ENCODE measurements around the gene OVCH1.
"Not testable (repeated sequence)": the region's sequence is repeated elsewhere in the genome, so short reads cannot be mapped to it uniquely, and the experiment has no call there.

The OVCH1 gene

GRCh38 chr12:29486972-29487371 lies 10.5 kb downstream of the OVCH1 start:
- no peak for DNase-seq

DNA sequence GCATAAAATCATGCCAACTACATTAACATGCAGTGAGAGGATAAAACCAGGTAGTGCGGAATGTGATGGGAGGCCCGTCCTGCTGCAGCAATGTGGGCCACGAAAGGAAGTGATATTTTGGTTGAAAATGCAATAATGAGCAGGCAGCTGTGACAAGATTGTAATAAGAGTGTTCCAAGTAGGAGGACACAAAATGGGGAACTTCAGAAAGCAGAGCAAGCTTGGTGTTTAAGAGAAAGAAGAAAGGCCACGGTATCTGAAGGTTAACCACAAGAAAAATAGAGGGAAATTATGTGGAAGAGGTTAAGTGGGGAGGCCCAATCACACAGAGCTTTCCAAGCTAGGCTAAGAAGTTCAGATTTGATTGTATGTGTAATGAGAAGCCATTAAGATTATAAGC lies 34.3 kb downstream of the OVCH1 start:
- no peak for DNase-seq

- DNase-seq = no peak
Measured at GRCh38 chr12:29460082-29460481, 37.4 kb downstream of the OVCH1 start.

DNA sequence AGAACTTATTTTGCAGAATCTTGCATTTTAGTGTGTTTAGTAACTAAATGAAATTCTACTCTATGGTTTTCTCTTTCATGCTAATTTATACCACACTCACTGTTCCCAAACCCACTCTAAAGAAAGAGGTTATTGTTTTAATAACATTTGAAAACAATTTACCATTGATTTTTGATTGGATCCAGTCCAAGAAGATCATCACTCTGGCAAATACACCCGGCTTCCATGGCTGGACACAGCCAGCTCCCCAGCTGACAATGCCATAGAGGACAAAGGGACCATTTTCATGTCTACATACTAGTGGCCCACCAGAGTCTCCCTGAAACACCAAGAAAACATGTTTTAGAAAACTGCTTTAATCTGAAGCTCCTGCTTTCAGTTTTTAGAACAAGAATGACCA lies 42.4 kb downstream of the OVCH1 start:
- DNase-seq = no peak

DNA sequence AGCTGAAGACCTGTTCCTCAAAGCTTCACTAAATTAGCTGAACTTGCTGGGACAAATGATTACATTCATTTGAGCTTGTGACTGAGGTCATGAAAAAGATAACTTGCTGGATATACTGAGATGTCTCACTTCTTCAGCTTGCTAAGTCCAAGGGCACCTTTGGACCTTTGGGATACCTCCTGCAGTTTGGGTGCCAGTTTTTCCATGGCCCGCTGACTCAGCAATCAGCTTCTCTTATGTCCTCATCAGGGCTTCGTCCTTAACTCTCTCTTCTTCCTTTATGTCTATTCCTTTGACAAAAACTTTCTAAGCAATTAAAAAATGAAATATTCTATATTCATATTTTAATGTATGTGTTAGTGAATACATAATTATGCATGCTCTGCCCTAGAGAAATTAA lies 45.6 kb downstream of the OVCH1 start:
- DNase-seq = no peak

DNA sequence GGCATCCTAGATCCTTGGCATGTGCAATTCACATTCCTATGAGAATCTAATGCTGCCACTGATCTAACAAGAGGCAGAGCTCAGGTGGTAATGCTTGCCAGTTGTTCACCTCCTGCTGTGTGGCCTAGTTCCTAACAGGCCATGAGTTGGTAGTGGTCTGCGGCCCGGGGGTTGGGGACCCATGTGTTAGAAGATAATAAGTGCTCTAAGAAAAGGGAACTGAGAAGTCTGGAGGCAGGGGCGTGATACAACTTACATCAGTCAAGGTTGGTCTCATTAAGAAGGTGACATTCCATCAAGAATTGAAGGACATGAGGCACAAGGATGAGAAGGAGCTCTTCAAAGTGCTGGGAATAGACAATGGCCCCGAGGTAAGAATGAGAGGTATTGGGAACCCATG lies 49.3 kb downstream of the OVCH1 start:
- DNase-seq = no peak

DNA sequence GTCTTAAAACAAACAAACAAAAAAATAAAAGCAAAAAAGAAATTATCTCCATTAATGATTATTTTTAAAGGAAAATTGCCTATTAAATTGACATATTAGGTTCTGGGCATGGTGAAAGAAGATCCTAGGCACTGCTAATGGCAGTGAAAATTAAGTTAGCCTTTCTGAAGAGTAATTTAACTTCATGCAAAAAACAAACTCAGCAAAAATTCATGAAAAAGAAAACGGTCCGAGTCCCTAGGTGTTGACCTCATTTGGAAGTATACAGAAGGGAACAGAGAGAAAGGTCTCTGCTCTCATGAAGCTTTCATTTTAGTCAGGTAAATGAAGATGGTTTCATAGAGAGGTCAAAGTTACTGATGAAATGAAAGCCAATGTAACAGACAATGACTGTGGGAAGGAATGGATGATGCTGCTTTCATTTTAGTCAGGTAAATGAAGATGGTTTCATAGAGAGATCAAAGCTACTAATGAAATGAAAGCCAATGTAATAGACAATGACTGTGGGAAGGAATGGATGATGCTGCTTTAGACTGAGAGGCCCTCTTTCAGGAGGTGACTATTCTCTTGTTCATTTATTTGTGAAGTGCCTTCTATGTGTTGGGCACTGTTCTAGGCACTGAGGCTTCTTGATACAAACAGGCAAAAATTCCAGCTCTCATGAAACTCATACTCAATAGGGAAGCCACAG lies 50.1 kb downstream of the OVCH1 start:
- DNase-seq = no peak

GRCh38 chr12:29439506-29439905 lies 58.0 kb downstream of the OVCH1 start:
- DNase-seq = no peak

DNA sequence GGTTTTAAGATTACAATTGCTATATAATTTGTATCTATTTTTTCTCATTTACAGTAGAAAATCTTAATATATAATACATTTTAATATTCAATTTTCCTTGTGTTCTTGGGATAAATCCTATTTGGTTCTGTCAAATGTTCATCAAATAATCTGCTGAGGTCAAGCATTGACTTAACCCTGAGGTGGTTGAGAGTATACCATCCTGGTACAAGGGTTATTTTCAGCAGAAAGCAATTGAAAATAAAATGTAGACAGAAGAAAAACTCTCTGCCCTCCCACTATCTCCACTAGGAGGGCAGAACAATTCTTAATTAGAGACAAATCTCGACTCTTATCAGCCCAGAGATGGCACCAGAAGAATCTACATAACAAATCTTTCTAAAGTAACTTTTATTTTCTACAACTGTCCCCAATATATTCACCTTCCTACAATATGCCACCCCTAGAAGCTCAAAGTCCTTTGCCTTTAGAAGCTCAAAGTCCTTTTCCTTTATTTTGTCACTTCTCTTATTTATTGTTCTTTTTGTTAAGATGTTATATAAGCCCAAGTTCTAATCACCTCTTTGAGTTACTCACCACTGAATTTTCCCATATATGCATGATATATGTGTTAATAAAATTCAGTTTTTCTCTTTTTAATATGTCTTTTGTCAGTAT lies 58.6 kb downstream of the OVCH1 start:
- no peak for DNase-seq

DNA sequence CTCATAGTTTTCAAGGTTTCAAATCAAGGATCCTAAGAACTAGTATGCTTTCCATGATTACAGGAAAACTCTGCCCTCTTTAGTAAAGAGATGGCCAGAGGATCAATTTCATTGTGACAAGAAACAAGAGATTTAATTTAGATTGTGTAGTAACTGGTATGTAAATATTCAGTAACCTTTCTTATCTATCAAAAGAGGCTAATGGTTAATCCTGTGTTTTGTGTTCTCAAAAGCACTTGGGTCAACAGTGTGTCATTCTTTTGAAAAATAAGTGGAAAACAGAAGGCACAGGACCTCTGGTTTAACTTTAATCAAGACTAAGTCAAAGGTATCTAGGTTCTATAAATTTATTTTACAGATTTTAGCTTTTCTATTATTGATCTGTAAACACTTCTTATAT lies 59.9 kb downstream of the OVCH1 start:
- DNase-seq = no peak

DNA sequence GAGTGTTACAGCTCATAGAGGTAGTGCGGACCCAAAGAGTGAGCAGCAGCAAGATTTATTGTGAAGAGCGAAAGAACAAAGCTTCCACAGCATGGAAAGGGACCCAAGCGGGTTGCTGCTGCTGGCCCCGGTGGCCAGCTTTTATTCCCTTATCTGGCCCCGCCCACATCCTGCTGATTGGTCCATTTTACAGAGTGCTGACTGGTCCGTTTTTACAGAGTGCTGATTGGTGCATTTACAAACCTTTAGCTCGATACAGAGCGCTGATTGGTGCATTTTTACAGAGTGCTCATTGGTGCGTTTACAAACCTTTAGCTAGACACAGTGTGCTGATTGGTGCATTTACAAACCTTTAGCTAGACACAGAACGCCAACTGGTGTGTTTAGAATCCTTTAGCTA lies 60.7 kb downstream of the OVCH1 start:
- not testable (repeated sequence) for DNase-seq

DNA sequence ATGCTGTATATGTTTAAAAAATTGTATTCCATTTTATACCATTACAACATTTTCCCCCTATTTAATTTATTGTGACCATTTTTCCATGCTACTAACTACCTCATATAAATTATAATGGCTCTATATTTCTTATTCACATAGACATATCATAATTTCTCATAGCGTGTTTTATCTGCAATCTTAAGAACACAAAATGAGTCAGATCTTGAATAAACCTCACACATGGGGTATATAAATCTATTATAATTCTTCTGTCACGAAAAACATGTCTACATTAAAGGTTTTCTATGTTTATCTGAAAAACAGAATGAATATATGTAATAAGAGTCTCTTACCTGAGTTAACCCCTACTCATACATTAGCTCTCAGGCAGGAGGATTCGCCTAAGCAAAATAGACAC lies 66.0 kb downstream of the OVCH1 start:
- DNase-seq = no peak

DNA sequence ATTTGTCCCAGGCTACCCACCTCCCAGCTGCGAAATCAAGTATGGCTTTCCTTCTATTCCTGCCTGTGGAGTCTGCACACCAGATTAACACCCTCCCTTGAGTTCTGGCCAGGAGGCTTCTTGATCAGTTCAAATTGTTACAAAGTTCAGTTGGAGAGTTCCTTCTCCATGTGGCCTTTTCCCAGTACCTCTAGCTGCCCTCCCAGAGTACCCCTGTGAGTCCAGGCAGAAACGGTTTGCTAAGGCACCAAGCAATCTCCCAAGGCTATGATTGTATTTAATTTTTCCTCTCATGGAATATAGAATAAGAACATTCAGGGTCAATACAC lies 66.8 kb downstream of the OVCH1 start:
- DNase-seq = no peak

- DNase-seq = peak; percentile 63
Measured at GRCh38 chr12:29429999-29430715, 67.3 kb downstream of the OVCH1 start.

DNA sequence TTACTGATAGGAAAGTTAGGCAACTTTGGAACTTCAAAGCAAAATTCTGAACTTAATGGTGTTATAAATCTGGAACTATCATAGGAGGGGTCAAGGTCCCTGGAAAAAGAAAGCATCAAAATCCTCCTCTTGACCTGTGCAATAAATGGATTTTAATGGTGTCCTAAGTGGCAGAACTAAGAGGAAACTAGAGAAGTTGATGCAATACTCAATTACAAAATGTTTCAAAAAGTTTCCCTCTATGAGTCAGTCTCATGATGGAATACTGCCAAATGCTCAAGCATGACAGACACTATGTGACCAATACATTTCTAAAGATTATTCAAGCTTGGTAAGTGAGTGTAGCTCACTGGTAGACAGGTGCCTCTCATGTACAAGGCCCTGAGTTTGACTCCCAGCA lies 68.9 kb downstream of the OVCH1 start:
- DNase-seq = peak; percentile 62

DNA sequence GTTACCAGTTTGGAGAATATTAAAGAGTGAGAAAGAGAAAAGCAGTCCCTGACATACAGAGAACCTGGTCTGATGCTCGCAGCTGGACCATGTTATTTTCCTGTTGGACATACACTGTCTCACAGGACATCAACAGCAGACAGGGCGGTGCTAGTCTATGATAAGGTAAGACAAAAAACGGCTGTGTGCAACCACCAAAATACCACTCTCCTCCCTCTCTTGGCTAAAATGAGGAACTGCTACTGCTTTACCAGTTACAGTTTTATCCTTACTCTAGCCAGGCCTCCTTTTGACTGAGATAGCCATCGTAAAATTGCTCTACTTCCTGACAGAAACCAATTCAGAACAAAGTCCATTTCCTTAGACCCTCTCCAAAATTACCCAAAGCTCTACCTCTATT lies 69.5 kb downstream of the OVCH1 start:
- no peak for DNase-seq

DNA sequence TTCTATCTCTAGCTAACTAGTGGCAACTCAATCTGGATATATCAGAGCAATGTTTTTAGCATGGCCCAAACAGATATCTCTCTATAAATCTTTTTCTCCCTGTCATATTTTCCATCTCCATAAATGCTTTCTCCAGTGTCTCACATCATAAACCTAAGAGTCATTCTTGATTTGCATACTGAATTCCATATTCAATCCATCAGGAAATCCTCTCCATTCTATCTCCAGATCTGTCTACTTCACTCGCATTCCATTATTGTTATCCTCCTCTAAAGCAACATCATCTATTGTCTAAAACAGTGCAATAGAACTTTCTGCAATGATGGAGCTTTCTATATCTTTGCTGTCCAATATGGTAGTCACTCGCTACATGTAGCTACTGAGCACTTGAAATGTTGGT lies 71.0 kb downstream of the OVCH1 start:
- no peak for DNase-seq

- peak; percentile 12 for DNase-seq
Measured at GRCh38 chr12:29425722-29426121, 71.8 kb downstream of the OVCH1 start.

DNA sequence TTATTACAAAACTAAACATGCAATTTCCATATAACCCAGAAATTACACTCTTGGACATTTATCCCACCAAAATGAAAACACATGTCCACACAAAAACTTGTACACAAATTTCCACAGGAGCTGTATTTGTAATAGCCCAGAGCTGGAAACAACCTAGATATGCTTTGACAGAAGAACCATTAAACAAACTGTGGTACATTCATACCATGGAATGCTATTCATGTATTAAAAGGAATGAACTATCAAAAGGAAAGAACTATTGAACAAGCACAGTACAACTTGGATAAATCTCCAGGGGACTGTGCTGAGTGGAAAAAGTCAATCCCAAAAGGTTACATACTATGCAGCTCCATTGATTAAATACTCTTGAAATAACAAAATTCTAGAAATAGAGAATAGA lies 80.7 kb downstream of the OVCH1 start:
- DNase-seq = no peak

GRCh38 chr12:29415111-29415510 lies 82.4 kb downstream of the OVCH1 start:
- DNase-seq = no peak

GRCh38 chr12:29414368-29414767 lies 83.1 kb downstream of the OVCH1 start:
- no peak for DNase-seq

DNA sequence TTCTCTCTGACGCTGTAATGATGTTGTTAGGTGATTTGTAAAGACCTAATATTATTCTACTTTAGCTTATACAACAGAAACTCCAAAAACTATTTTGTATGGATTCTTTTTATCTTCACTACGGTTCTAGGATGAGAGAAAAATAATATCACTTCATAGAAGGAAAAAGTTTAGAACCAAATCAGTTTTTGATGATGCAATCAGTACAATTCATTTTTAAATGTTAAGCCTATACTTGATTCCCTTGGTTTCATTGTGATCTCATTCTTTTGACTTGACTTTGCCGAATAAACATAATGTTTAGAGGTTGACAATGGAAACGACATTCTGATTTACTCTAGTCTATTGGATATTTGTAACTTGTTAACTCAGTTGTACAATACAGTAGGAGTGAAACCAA lies 91.9 kb downstream of the OVCH1 start:
- no peak for DNase-seq

- DNase-seq = no peak
Measured at GRCh38 chr12:29403991-29404390, 93.5 kb downstream of the OVCH1 start.

GRCh38 chr12:29402437-29402836 lies 95.0 kb downstream of the OVCH1 start:
- DNase-seq = no peak

DNA sequence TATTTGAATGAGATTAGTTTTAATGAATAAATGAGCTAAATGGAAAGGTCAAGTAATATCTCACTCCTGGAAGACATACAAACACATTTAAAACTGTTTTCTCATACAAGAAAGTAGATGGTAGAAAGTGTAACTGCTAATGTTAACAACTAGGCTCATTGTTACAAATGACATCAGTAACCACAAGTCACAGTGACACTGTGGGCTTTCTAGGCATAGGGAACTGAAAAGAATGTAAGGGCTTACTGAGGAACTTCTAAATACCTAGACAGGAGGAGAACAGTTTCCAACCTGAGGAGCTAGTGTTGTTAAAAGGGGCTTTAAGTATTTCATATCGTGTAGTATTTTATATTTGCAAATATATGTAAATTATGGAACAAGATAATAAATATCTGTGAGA lies 99.0 kb downstream of the OVCH1 start:
- DNase-seq = no peak
